Activated CD8-positive, alpha-beta T cell treated with anti-CD3 and anti-CD28 coated beads for 36 hours (primary cell): Measurements from ENCODE around the gene CRISP3. TPM values are rescaled to one million over a fixed set of nuclear protein-coding genes. Genes with fewer than 3 reads are reported as not detected.

Experiments
- ATAC-seq: fragments of 200-7000 bp; cut with Tn5 transposase; one replicate; pipeline ENCODE4 v1.10.0; 2021; ENCODE audit warnings: mild to moderate bottlenecking, moderate library complexity
- CTCF ChIA-PET: fragments of 350-600 bp; sonication (Branson Sonifier 250); formaldehyde crosslinking; loops from one replicate; lab custom pipeline; 2021; ENCODE audit warnings: antibody characterized with exemption; lab: Charles Lee
- POLR2A ChIA-PET: fragments of 350-600 bp; sonication (Branson Sonifier 250); formaldehyde crosslinking; loops from one replicate; lab custom pipeline; 2021; ENCODE audit warnings: antibody characterized with exemption; lab: Charles Lee
- DNase-seq: peaks from one replicate; pipeline ENCODE4 v3.0.0-alpha.2; 2020
- H3K27ac Mint-ChIP-seq: one replicate; pipeline ENCODE4 v1.8.0; 2021; ENCODE audit warnings: mild to moderate bottlenecking, mixed read lengths
- H3K27me3 Mint-ChIP-seq: one replicate; pipeline ENCODE4 v1.8.0; 2021; ENCODE audit warnings: mixed read lengths
- H3K36me3 Mint-ChIP-seq: one replicate; pipeline ENCODE4 v1.8.0; 2021; ENCODE audit warnings: low read depth, mixed read lengths
- H3K4me1 Mint-ChIP-seq: one replicate; pipeline ENCODE4 v1.8.0; 2021; ENCODE audit warnings: low read depth, mixed read lengths
- H3K4me3 Mint-ChIP-seq: one replicate; pipeline ENCODE4 v1.8.0; 2021; ENCODE audit warnings: mild to moderate bottlenecking, moderate library complexity, mixed read lengths
- H3K9me3 Mint-ChIP-seq: one replicate; pipeline ENCODE4 v1.8.0; 2021; ENCODE audit warnings: mixed read lengths
- intact Hi-C: fragments of 100-400 bp; cut with micrococcal nuclease; formaldehyde crosslinking; loops from one replicate; pipeline ENCODE4 v1.10.0; 2022
- total RNA-seq, 2 experiments: library from RNA; stranded (reverse); gene quantifications; one replicate each; pipeline ENCODE4 v1.2.3, GENCODE V29; 2021
- TF ChIP-seq, protein P1 (sequence below): fragments of 200-600 bp; IDR thresholded peaks from one replicate; pipeline ENCODE4 v1.8.0; 2022; ENCODE audit warnings: antibody characterized with exemption, mild to moderate bottlenecking

CRISP3 gene
- total RNA-seq, 2 experiments from 2014 or later = not detected

DNA sequence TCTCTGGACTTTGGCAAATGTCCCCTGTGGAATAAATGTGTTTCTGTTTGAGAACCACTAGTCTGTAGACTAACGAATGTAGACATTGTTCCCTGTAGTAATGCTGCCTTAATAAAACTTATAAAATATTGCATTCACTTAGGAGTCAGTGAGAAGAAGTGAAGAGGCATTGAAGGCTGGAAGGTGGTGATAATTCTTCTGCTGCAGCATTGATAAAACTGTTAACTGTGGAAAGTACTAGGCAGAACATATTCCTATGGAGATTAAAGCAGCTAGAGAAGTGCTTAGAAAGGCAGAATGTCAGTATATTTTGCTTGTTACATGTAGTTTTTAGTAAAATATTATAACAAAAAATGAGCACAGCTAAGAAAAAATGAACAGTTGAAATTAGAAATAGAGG, 38.1 kb upstream of the CRISP3 start:
- ATAC-seq = no peak
- ChIA-PET POLR2A (no interaction called here), CTCF (no interaction called here)
- Mint-ChIP-seq H3K4me1 (no peaks in the 10 kb centered on the region), H3K36me3 (no peaks in the 10 kb centered on the region), H3K27ac (no peak overlapping the region), H3K4me3 (no peak overlapping the region), H3K9me3 (peaks cover 4% of the 10 kb centered on the region), H3K27me3 (no peaks in the 10 kb centered on the region)
- intact Hi-C loops = no loop called here
- TF ChIP-seq, protein P1, sequence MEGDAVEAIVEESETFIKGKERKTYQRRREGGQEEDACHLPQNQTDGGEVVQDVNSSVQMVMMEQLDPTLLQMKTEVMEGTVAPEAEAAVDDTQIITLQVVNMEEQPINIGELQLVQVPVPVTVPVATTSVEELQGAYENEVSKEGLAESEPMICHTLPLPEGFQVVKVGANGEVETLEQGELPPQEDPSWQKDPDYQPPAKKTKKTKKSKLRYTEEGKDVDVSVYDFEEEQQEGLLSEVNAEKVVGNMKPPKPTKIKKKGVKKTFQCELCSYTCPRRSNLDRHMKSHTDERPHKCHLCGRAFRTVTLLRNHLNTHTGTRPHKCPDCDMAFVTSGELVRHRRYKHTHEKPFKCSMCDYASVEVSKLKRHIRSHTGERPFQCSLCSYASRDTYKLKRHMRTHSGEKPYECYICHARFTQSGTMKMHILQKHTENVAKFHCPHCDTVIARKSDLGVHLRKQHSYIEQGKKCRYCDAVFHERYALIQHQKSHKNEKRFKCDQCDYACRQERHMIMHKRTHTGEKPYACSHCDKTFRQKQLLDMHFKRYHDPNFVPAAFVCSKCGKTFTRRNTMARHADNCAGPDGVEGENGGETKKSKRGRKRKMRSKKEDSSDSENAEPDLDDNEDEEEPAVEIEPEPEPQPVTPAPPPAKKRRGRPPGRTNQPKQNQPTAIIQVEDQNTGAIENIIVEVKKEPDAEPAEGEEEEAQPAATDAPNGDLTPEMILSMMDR = no peak
- DNase-seq = no peak

DNA sequence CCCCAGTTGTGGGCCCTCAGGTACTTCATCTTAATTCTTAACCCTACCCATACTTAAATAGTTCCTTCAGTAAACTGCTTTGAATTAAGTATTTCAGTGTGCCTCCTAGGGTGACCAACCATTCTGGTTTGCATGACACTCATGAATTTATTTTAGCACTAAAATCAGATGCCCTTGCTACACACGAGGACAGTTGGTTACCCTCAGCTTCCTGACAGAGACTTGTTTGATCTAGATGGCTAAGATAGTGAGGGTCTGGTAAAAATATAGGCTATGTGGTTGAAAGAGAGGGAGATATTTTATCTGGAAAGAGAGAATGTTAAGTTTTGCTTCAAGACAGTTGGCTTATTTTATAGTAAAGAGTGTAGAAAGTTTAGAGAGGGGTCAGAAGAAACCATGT, 32.3 kb upstream of the CRISP3 start:
- ChIA-PET POLR2A (interaction anchor here (0.9 kb wide), 1 partner anchor 14 kb away, joined by 3 read pairs; no protein-coding TSS in a partner anchor), CTCF (interaction anchor here (0.6 kb wide), 1 partner anchor 730 kb away, joined by 3 read pairs; no protein-coding TSS in a partner anchor)
- H3K4me1 Mint-ChIP-seq = no peaks in the 10 kb centered on the region
- H3K36me3 Mint-ChIP-seq = no peaks in the 10 kb centered on the region
- intact Hi-C loops = no loop called here
- H3K9me3 Mint-ChIP-seq = no peaks in the 10 kb centered on the region
- no peak for DNase-seq
- no peaks in the 10 kb centered on the region for H3K27me3 Mint-ChIP-seq
- no peak overlapping the region for H3K4me3 Mint-ChIP-seq
- TF ChIP-seq, protein P1 = no peak
- no peak overlapping the region for H3K27ac Mint-ChIP-seq
- no peak for ATAC-seq

DNA sequence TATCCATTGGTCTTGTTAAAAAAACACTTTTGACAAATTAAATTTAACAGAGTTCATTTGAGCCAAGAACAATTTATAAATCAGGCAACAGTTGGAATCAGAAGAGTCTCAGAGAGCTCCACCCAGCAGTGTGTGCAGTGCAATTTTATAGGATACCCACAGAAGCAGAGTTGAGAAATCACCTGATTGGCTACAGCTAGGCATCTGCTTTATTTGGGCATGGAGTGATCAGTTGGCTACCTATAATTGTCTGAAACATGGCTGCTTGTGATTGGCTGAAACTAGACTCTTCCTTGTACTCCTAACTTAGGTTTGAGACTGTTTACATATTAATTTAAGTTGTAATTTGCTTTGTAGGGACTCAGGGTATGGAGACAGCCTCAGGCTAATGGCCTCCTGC, 30.9 kb upstream of the CRISP3 start:
- H3K36me3 Mint-ChIP-seq = no peaks in the 10 kb centered on the region
- H3K27ac Mint-ChIP-seq = no peak overlapping the region
- TF ChIP-seq, protein P1 = no peak
- ChIA-PET CTCF (interaction anchor here (0.5 kb wide), 1 partner anchor 244 kb away, joined by 3 read pairs; no protein-coding TSS in a partner anchor), POLR2A (no interaction called here)
- DNase-seq = no peak
- no peaks in the 10 kb centered on the region for H3K4me1 Mint-ChIP-seq
- ATAC-seq = no peak
- intact Hi-C loops = no loop called here
- no peak overlapping the region for H3K4me3 Mint-ChIP-seq
- H3K27me3 Mint-ChIP-seq = no peaks in the 10 kb centered on the region
- H3K9me3 Mint-ChIP-seq = no peaks in the 10 kb centered on the region

DNA sequence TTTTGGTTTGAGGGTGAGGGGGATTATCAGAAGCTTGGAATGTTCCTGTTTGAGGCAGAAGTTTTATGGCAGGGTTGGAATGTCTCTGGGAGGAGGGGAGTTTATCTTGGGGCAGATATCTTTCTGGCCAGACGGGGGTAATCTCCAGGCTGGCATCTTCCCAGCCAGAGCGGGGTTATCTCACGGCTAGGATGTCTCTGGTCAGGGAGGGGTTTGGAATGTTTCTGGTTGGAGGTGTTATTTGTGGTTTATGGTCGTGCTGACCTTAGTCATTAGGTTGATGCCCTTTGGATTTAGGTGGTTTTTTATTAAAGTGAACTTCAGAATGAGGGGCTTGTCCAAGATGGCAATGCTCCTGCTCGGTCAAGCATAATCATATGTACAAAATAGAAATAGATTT, 28.1 kb upstream of the CRISP3 start:
- CTCF ChIA-PET = no interaction called here
- no peaks in the 10 kb centered on the region for H3K9me3 Mint-ChIP-seq
- intact Hi-C loops = no loop called here
- no peaks in the 10 kb centered on the region for H3K27me3 Mint-ChIP-seq
- H3K4me1 Mint-ChIP-seq = no peaks in the 10 kb centered on the region
- DNase-seq (no peak), ATAC-seq (no peak)
- TF ChIP-seq, protein P1 = no peak
- H3K36me3 Mint-ChIP-seq = no peaks in the 10 kb centered on the region
- POLR2A ChIA-PET = no interaction called here
- no peak overlapping the region for H3K4me3 Mint-ChIP-seq
- H3K27ac Mint-ChIP-seq = no peak overlapping the region

DNA sequence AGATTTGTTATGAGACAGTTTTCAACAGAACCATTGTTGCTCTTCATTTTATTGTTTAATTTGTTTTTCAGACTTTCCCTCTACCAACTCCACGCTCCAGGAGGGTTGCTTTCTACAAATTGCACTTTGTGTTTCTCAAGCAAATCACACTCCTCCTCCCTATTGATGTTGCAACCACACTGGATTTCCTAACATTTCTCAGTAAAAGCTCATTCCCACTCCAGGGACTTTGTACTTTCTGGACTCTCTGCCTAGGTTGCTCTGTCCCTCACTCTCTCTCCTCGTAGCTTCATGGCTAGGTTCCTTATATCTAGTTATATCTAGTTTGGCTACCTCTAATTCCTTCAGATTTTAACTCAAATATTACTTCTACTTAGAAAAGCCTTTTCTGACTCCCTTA, 22.6 kb upstream of the CRISP3 start:
- no peak for ATAC-seq
- DNase-seq = no peak
- Mint-ChIP-seq H3K27ac (no peak overlapping the region), H3K4me3 (no peak overlapping the region), H3K27me3 (no peaks in the 10 kb centered on the region), H3K9me3 (peaks cover 5% of the 10 kb centered on the region), H3K4me1 (no peaks in the 10 kb centered on the region), H3K36me3 (no peaks in the 10 kb centered on the region)
- POLR2A ChIA-PET = no interaction called here
- TF ChIP-seq, protein P1 = no peak
- intact Hi-C loops = no loop called here
- CTCF ChIA-PET = no interaction called here
